HepG2 (cell line): ENCODE results near the gene FIGNL1. TPM values are rescaled to one million over a fixed set of nuclear protein-coding genes. Genes with fewer than 3 reads are reported as not detected.

Source experiments
- ATAC-seq: fragments of 200-7000 bp; cut with Tn5 transposase; 3 replicates; pipeline ENCODE4 v1.9.1; 2020; ENCODE audit warnings: mild to moderate bottlenecking, moderate library complexity
- BruUV-seq: library from RNA; stranded (reverse); fragments of 400-500 nt; replicated peaks from 2 replicates; lab custom pipeline; 2021; lab: Mats Ljungman, UMichigan
- CTCF ChIA-PET: fragments of 300-600 bp; formaldehyde crosslinking; extraction: SDS; loops from one replicate; lab custom pipeline; 2021; ENCODE audit warnings: low total read pairs, inconsistent platforms, low intra/inter-chr PET ratio; lab: Yijun Ruan, JAX
- POLR2A ChIA-PET: fragments of 350-600 bp; sonication (Branson Sonifier 250); formaldehyde crosslinking; loops from one replicate; lab custom pipeline; 2020; ENCODE audit warnings: antibody characterized with exemption, inconsistent platforms; lab: Yijun Ruan, JAX
- DNase-seq: peaks from one replicate; pipeline ENCODE4 v3.0.0-alpha.2; 2015; ENCODE audit warnings: low spot score
- FAIRE-seq: peaks from 3 replicates; lab custom pipeline; 2011; peaks lifted over from hg19 to GRCh38; lab: Jason Lieb, UNC
- H2AFZ ChIP-seq: one replicate; pipeline ENCODE4 v1.6.1; 2011; ENCODE audit warnings: low read length, inconsistent platforms
- H3K27ac ChIP-seq: fragments of 300-600 bp; 3 replicates; pipeline ENCODE4 v1.8.0; 2011; ENCODE audit warnings: mixed run types, mild to moderate bottlenecking, mixed read lengths, low read length, inconsistent platforms; ENCODE audit not compliant: insufficient read depth; ENCODE audit errors: extremely low read length
- H3K27me3 ChIP-seq, 2 experiments: fragments of 200-600 bp in 1 of 2; 2 replicates in 1 of 2; 3 replicates in 1 of 2; pipeline versions ENCODE4 v1.6.0 to v1.8.0; 2011; ENCODE audit warnings: low read length in 2 of 2, mild to moderate bottlenecking in 2 of 2, moderate library complexity in 2 of 2, inconsistent platforms in 1 of 2; ENCODE audit not compliant: insufficient read depth in 2 of 2, control insufficient read depth in 1 of 2
- H3K36me3 ChIP-seq, 2 experiments: fragments of 200-600 bp in 1 of 2; replicated peaks in 1 of 2; 2 replicates in 1 of 2; 3 replicates in 1 of 2; pipeline versions ENCODE4 v1.5.1 to v1.8.0; 2011; ENCODE audit warnings: low read length in 2 of 2, inconsistent platforms in 1 of 2; ENCODE audit not compliant: insufficient read depth in 2 of 2, control insufficient read depth in 1 of 2
- H3K4me1 ChIP-seq: 2 replicates; pipeline ENCODE4 v1.5.1; 2012; ENCODE audit warnings: low read length, inconsistent platforms; ENCODE audit not compliant: insufficient read depth
- H3K4me2 ChIP-seq: 2 replicates; pipeline ENCODE4 v1.6.0; 2011; ENCODE audit warnings: low read depth, low read length, inconsistent platforms
- H3K4me3 ChIP-seq, 3 experiments: fragments of 200-600 bp in 1 of 3; sonication (generic), shearing (Covaris generic) in 1 of 3; replicated peaks in 1 of 3; 2 replicates each; pipeline ENCODE4 v1.5.1; 2011 to 2016; ENCODE audit warnings: low read length in 3 of 3, inconsistent platforms in 2 of 3, low read depth in 2 of 3, mild to moderate bottlenecking in 2 of 3, control low read depth in 1 of 3, mixed read lengths in 1 of 3; ENCODE audit not compliant: insufficient read depth in 1 of 3
- H3K79me2 ChIP-seq: one replicate; pipeline ENCODE4 v1.6.1; 2011; ENCODE audit warnings: low read length, inconsistent platforms; ENCODE audit not compliant: insufficient read depth
- H3K9ac ChIP-seq: 2 replicates; pipeline ENCODE4 v1.6.0; 2011; ENCODE audit warnings: mild to moderate bottlenecking, low read depth, low read length, inconsistent platforms; ENCODE audit not compliant: insufficient read depth
- H3K9me3 ChIP-seq: 2 replicates; pipeline ENCODE4 v1.5.1; 2012; ENCODE audit warnings: mild to moderate bottlenecking, low read length
- H4K20me1 ChIP-seq: 2 replicates; pipeline ENCODE4 v1.6.0; 2011; ENCODE audit warnings: inconsistent platforms, mild to moderate bottlenecking, low read length, moderate library complexity; ENCODE audit not compliant: insufficient read depth
- IRX3 ChIP-seq: sonication (generic); formaldehyde crosslinking; IDR thresholded peaks from 2 replicates; pipeline ENCODE4 v1.8.1; 2023; ENCODE audit warnings: mild to moderate bottlenecking, low read depth, missing genetic modification reagents, borderline replicate concordance
- PCBP1 ChIP-seq: fragments of 200-400 bp; formaldehyde crosslinking; IDR thresholded peaks from 2 replicates; pipeline ENCODE4 v1.6.1; 2017; ENCODE audit warnings: mild to moderate bottlenecking, low read depth, low read length, borderline replicate concordance
- SCMH1 ChIP-seq: sonication (generic); formaldehyde crosslinking; IDR thresholded peaks from 2 replicates; pipeline ENCODE4 v1.9.0; 2021; ENCODE audit warnings: missing genetic modification reagents, mild to moderate bottlenecking, borderline replicate concordance
- TP53 ChIP-seq: sonication (generic); formaldehyde crosslinking; conservative IDR thresholded peaks from 2 replicates; pipeline ENCODE4 v1.4.0; 2020; ENCODE audit warnings: missing genetic modification reagents
- ZNF10 ChIP-seq: sonication (generic); formaldehyde crosslinking; IDR thresholded peaks from 2 replicates; pipeline ENCODE4 v1.4.0; 2020; ENCODE audit warnings: mild to moderate bottlenecking, low read depth, missing genetic modification reagents, borderline replicate concordance
- ZNF607 ChIP-seq: sonication (generic); formaldehyde crosslinking; IDR thresholded peaks from 2 replicates; pipeline ENCODE4 v1.5.1; 2020; ENCODE audit warnings: missing genetic modification reagents, mild to moderate bottlenecking, borderline replicate concordance
- ZXDC ChIP-seq: sonication (generic); formaldehyde crosslinking; IDR thresholded peaks from 2 replicates; pipeline ENCODE4 v1.5.0; 2020; ENCODE audit warnings: mild to moderate bottlenecking, missing genetic modification reagents
- WGBS: methylation state at CpG from one replicate; pipeline ENCODE4 v1.1.6; 2017; ENCODE audit warnings: low lambda C conversion rate; 5-methylcytosine and 5-hydroxymethylcytosine counted together
- in situ Hi-C: cut with HindIII; loops from 2 replicates; pipeline ENCODE4 v1.10.0; 2017; ENCODE audit warnings: low pct_unique_long_range_greater_than_20kb; ENCODE audit not compliant: extremely low pct_ligation_motif_present
- intact Hi-C: fragments of 100-400 bp; cut with micrococcal nuclease; formaldehyde crosslinking; loops from one replicate; pipeline ENCODE4 v1.10.0; 2022; ENCODE audit not compliant: unreplicated experiment
- polyA plus RNA-seq, 8 experiments: library from polyadenylated mRNA; depleted of rRNA in 3 of 8; stranded (reverse) in 7 of 8; unstranded in 1 of 8; fragments of >200 nt; fragmentation: Illumina TruSeq in 4 of 8; extraction: Trizol in 4 of 8; gene quantifications; 2 replicates each; pipeline versions ENCODE4 v1.2.1 to v1.2.3, GENCODE V29; 2011 to 2016; ENCODE audit warnings: low read depth in 4 of 8, missing spikeins in 1 of 8, mixed read lengths in 1 of 8; ENCODE audit not compliant: insufficient read depth in 1 of 8
- total RNA-seq, 5 experiments: library from RNA; depleted of rRNA; stranded (reverse); fragments of >200 nt; fragmentation: Illumina TruSeq; extraction: Trizol; gene quantifications; 2 replicates each; pipeline ENCODE4 v1.2.3, GENCODE V29; 2016; ENCODE audit warnings: low read depth in 1 of 5
- TF ChIP-seq, protein P1 (sequence below): sonication (generic); formaldehyde crosslinking; IDR thresholded peaks from 2 replicates; pipeline ENCODE4 v1.8.1; 2023; ENCODE audit warnings: mild to moderate bottlenecking, inconsistent platforms, moderate library complexity, missing genetic modification reagents, borderline replicate concordance

FIGNL1 gene
- total and polyA plus RNA-seq, 2 of the 13 experiments (the other 11 are each of a cell fraction or from before 2014, with no cell fraction given), result 4.0 to 20.9 TPM

DNA sequence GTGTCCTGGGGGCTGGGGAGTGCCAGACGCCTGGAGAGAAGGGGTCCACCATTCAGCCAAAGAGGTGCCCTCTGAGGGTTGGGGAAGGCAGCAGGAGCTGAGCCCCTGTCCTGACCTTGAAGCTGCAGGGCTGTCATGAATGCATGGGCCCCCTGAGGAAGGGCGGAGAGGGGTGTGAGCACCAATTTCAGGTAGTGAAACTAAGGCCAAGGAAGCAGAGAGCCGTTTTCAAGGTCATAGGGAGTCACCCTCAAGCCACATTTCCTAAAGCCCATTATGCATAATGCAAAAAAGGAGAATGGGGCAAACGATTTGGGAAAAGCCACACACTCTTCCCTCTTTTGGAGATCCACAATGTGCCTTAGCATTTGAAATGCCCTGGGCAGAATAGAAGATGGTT lies 37.2 kb downstream of the FIGNL1 start:
- CTCF ChIA-PET, result no interaction called here
- Histone ChIP-seq H3K9me3 (no peaks in the 10 kb centered on the region), H3K4me1 (no peaks in the 10 kb centered on the region), H3K27me3 (peaks cover 0 to 25% of the 10 kb centered on the region in 2 experiments; a peak in 2 of 5 replicates), H3K4me2 (no peak overlapping the region), H3K79me2 (no peaks in the 10 kb centered on the region), H3K9ac (no peak overlapping the region), H4K20me1 (no peaks in the 10 kb centered on the region), H2AFZ (no peak overlapping the region), H3K36me3 (no peaks in the 10 kb centered on the region), H3K27ac (no peak overlapping the region), H3K4me3 (no peak overlapping the region)
- BruUV-seq, result no TSS peak
- FAIRE-seq, result no peak
- no peak for DNase-seq
- 23% methylated on average over 4 of the region's 4 CpGs for WGBS
- TF ChIP-seq IRX3 (CRISPR knock-in tag), result no peak
- no peak for TF ChIP-seq TP53
- intact Hi-C loops, result no loop called here
- POLR2A ChIA-PET, result no interaction called here
- in situ Hi-C loops, result loop anchor here (10.0 kb wide), 2 partner anchors 208 to 268 kb away; no protein-coding TSS in a partner anchor
- ATAC-seq, result no peak

DNA sequence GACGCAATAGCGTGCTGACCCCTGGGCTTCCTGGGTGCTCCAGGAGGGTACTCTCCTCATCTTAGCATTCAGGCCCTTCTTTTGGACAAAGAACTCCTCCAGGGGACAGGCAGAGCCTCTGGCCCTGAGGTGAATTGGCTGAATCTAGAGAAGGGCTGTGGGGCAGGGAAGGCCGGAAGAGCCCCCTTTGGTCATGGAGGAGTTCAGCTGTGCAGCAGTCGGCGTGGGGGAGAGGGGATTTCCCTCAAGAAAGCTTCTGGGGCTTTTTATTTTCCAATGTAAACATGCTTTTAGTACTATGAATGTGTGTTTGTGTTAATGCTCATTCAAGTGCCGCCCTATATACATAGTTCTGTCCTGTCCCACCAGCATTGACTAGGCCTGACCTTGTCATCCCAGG lies 38.8 kb downstream of the FIGNL1 start:
- peaks cover 0 to 21% of the 10 kb centered on the region in 2 experiments; a peak in 2 of 5 replicates for H3K27me3 ChIP-seq
- FAIRE-seq, result no peak
- ChIA-PET POLR2A (no interaction called here), CTCF (no interaction called here)
- H3K4me1 ChIP-seq, result no peaks in the 10 kb centered on the region
- intact Hi-C loops, result no loop called here
- H3K9me3 ChIP-seq, result no peaks in the 10 kb centered on the region
- no peak for TF ChIP-seq PCBP1
- no peak for TF ChIP-seq ZNF10 (CRISPR knock-in tag)
- no peak for TF ChIP-seq ZNF607
- TF ChIP-seq SCMH1 (CRISPR knock-in tag), result no peak
- TF ChIP-seq ZXDC, result no peak
- TF ChIP-seq, protein P1, sequence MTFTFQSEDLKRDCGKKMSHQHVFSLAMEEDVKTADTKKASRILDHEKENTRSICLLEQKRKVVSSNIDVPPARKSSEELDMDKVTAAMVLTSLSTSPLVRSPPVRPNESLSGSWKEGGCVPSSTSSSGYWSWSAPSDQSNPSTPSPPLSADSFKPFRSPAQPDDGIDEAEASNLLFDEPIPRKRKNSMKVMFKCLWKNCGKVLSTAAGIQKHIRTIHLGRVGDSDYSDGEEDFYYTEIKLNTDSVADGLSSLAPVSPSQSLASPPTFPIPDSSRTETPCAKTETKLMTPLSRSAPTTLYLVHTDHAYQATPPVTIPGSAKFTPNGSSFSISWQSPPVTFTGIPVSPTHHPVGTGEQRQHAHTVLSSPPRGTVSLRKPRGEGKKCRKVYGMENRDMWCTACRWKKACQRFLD (CRISPR knock-in tag), result no peak
- whole genome bisulfite sequencing, result 19% methylated on average over 6 of the region's 6 CpGs
- H4K20me1 ChIP-seq, result no peaks in the 10 kb centered on the region
- no peak overlapping the region for H2AFZ ChIP-seq
- H3K4me2 ChIP-seq, result no peak overlapping the region
- H3K79me2 ChIP-seq, result no peaks in the 10 kb centered on the region
- ATAC-seq, result no peak
- BruUV-seq, result no TSS peak
- no peak overlapping the region for H3K4me3 ChIP-seq
- no peak for DNase-seq
- no peak overlapping the region for H3K9ac ChIP-seq
- no peaks in the 10 kb centered on the region for H3K36me3 ChIP-seq
- no peak overlapping the region for H3K27ac ChIP-seq
- in situ Hi-C loops, result loop anchor here (10.0 kb wide), 2 partner anchors 207 to 267 kb away; no protein-coding TSS in a partner anchor
